CD4-positive, alpha-beta T cell treated with Interleukin-17A for 4 hours (primary cell): ENCODE data around the gene PHRF1.

ENCODE experiments used
- DNase-seq: peaks from one replicate; pipeline ENCODE4 v3.0.0-alpha.2; 2020; ENCODE audit warnings: mixed read lengths

PHRF1 gene

DNA sequence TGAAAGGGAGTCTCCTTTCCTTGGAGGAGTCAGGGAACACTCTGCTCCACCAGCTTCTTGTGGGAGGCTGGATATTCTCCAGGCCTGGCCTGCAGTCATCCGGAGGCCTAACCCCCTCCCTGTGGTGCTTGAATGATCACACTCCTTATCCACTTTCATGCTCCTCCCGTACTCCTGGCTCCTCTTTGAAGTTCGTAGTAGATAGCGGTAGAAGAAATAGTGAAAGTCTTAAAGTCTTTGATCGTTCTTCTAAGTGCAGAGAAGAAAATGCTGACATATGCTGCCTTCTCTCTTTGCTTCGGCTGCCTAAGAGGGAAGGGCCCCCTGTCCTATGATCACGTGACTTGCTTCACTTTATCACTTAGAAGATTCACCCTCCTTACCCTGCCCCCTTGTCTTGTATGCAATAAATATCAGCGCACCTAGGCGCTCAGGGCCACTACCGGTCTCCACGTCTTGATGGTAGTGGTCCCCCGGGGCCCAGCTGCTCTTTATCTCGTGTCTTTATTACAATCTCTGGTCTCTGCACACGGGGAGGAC lies 2.2 kb upstream of the PHRF1 start:
- peak; percentile 19 for DNase-seq

DNA sequence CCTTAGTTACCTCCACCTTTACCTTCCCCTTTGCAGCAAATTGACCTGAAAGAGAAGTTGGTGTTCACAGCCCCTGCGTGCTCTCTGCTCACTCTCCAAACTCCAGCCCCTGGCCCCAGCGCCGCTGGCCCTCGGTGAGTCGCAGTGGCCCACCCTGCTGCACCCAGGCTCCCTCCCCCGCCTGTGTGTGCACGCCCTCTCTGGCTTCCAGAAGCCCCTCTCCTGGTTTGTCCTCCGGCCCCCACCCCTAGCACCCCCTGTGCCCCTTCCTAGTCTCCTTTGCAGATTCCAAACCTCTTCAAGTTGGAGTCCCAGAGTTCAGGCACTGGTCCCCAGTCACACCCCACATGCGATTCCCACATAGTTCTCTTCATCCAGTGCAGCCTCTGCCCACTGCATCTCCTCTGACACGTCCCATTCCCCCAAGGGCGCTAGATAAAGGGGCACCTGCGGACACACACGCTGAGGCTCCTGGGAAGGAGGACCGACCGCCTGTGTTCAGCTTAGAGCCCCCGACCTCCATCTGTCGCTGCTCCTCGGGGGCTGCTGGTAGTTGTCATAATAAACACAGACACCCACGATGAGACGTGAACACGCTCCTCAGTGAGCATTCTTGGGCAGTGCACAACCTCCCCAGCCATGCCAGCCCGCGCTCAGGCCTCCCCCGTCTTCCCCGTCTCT lies 1.5 kb upstream of the PHRF1 start:
- no peak for DNase-seq

DNA sequence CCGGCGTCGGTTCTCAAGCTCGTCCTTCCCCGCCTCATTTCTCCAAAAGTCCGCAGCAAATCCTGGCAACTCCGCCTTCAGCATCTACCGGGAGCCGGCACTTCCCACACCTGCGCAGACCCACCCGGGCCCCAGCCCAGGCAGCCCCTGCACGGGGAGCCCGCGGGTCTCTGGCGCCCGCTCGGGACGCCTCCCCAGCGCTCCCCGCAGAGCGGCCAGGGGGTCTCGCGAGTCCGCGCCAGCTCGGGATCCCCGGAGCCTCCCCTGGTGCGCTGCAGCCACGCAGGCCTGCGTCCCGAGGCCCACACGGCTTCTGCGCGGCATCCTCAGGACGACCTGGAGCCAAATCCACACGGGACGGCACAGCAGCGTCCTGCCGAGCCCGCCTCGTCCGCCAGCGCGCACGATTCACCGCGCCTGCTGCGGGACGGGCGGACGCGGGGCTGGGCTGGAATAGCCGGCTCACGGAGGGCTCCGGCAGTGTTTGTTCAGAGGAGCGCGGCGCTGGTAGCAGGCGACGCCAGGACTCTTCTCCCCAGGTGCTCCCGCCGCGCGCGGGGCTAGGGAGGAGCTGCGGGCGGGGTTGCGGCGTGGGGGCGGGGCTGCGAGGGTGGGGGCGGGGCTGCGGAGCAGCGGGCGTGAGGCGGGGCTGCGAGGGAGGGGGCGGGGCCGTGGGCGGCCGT lies 816 bp upstream of the PHRF1 start:
- peak; percentile 40 for DNase-seq

DNA sequence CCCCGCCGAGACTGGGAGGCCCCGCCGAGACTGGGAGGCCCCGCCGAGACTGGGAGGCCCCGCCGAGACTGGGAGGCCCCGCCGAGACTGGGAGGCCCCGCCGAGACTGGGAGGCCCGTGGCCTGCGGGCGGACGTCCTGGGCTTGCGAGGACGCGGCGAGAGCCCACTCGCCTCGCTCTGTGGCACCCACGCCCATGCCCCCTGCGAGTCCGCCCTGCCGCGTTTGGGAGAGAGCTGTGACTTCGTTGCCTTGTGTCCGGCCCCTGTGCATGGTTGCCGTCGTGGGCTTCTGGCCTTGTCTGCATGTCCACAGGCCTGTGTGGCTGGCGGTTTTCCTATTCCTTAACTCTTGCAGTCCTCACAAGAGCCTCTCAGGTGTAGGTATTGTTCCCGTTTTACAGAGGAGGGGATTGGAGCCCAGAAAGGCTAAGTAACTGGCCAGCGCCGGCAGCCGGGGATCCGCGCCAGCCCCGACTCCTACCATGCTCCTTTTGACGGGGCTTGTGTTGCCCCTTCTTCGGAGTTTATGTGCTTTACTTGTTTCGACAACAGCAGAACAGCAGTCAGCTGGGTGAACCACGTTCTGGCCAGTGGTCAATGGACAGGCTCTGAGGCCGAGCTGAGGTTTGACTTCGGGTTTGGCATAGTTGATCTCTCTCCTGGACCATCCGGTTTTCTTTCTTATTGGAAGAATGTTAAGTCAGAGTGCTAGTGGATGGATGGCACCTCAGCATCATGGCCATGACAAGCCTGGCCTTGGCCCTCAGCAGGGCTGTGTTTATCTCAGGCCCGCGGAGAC lies 741 bp downstream of the PHRF1 start:
- no peak for DNase-seq

DNA sequence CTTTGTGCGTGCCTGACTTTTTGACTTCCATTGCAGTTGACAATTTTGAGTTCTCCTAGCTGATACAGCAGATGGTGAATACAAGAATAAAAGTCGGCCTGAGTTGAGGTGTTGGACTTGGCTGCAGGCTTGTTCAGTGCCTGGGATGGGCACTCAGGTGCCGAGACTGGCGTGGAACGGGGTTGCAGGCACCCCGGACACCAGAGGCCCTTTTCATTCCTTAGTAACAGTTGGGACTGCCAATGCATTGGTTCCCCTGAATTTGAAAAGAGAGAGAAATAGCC lies 1.3 kb downstream of the PHRF1 start:
- no peak for DNase-seq

DNA sequence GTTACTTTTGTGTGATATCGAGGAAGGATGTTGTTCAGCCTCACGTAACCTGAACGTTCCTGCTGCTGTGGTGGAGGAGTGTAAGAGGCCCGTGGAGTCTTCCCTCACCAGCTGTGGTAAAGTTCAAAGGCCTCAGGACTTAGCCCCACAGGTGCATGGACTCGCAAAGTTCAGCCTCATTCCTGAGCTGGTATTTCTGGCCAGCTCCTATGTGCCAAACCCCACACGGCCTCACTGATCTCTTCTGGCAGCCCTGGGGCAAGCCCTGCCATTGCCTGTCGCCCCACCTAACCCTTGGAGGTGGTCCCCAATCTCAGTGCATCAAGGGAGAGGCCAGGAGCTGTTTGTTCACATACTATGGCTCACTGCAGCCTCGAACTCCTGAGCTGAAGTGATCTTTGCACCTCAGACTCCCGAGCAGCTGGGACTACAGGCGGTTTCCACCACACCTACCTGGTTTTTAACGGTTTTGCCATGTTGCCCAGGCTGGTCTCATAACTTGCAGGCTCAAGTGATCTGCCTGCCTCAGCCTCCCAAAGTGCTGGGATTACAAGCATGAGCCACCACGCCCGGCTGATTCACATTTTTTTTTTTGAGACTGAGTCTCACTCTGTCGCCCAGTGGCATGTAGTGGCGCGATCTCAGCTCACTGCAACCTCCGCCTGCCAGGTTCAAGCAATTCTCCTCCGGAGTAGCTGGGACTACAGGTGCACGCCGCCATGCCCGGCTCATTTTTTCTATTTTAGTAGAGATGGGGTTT lies 2.2 kb downstream of the PHRF1 start:
- no peak for DNase-seq

DNA sequence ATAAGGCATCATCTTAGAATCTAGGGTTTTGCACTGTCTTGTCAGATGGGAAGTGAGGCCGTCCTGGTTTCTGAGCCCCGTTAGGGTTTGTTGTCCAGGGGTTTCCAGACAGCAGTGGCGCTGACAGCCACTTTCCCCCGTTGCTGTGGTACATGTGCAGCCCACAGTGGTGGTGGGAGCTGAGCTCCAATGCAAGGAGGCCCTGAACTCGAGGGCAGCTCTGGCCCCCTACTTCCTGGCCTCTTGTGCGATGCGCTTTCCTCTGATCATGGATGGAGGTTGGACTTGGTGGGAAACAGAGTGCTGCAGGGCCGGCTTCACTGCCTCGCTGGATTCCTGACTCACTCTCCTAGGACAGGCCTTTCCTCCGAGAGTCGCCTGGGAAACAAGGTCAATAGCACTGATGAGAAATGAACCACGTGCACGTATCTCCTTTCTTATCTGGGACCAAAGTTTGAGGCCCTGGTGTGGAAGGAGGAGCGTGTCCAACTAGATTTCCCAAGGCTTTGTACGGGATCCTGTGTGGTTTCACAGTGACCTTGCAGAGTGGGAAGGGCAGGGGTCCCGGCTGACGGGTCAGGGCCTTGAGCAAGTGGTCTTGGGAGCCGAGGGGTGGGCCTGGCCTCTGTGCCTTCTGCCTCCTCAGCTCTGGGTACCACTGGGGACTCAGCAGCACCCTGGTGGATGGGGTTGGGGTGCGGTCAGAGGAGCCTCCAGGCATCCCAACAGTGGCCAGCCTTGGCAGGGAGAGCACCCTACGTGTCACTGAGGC lies 3.7 kb downstream of the PHRF1 start:
- no peak for DNase-seq

DNA sequence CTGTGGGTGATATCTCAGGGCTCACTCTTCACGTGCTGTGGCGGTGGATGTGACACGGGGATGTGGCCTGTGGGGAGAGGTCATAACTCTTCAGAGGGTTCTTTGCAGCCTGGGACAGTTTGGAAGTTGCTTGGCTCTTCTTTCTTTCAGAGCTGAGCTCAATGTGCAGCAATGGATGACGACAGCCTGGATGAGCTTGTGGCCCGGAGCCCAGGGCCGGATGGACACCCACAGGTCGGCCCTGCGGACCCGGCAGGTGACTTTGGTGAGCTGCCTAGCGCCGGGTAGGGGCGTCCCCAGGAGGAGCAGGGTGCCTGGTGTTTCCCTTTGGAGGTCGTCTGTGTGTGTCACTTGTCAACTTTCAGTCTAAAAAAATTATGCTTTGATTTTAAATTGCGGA lies 5.1 kb downstream of the PHRF1 start:
- no peak for DNase-seq

DNA sequence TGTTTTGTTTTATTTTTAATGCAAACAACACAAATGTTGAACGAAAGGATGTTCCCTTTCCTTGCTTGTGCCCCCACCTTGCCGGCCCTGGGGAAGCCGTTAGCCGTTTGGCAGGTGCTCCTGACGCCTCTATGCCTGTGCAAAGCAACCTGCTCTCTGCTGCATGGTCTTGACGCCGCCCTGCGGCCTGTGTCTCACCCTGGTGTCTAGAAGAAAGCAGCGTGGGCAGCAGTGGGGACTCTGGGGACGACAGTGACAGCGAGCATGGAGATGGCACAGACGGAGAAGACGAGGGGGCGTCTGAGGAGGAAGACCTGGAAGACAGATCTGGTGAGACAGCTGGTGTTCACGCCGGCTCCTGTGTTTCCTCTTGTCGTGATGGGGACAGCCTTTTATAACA lies 5.5 kb downstream of the PHRF1 start:
- DNase-seq = no peak

DNA sequence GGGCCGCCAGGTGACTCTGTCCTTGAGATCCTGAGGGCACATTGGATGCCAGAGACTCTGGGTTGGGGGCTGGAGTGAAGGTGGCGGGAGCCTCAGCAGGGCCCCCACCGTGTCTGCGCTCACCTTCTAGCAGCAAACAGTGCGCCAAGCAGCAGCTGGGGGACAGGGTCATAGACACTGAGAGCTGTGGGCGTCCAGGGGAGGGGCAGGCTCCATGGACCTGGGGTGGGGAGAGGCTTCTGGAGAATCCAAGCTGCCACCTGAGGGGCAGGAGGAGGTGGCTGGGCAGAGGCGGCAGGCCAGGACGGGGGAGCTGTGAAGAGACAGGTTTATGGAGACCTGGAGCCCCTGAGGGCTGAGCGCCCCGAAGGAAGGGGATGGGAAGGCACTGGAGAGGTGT lies 8.0 kb downstream of the PHRF1 start:
- DNase-seq = no peak

DNA sequence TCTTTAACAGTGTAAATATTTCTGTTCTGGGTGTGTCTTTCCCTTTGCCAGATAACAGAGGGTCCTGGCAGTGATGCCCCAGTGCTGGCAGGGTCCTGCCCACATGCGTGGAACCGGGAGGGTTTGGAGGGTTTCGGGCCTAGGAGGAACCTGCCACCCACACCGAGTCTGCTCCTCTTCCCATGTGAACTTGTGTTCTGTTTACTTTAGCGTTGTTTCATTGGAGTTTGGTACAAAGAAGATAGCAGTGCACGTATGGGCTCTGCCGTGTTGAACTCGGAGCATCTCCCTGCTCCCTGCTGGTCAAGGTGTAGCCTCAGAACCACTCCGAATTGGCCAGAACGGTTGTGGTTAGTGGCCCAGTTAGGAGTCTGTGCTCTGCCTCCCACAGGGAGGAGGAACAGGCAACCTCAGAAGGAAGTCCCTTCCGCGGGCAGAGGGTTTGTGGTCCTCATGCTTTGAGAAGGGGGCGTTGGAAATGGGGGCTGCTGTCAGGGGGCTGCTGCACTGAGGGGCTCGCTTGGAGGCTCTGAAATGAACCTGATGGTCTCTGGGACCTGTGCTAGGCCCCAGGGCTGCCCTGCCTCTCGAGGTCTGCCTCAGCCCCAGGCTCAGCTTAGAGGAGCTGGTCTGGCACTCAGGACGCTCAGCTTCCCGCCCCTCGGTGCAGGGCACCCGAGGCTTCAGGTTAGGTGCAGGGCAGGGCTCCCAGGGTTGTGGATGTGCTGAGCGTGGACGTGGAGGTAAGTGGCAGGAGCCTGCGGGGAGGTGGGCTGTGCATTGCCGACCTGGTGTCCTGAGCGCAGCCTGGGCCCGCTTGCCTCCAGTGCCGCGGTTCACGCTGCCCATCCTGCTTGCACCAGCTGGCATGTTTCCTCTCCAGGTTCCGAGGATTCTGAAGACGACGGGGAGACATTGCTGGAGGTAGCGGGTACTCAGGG lies 10.4 kb downstream of the PHRF1 start:
- no peak for DNase-seq

DNA sequence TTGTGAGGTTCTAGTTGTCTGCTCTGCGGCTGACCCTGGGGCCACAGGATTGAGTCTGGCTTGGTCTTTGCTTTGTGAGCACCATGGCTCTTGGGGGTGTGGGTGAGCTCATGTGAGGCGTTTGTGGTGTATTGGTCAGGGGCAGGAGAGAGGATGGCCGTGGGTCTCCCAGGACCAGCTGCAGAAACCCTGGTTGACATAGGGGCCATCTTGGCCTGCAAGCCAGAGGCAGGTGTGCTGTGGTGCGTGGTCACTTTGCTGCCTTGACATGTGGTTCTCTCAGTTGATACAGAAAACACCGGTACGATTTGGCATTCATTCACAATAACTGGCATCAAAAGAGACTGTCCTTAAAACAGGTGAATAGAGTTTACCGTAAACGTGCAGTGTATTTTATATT lies 11.3 kb downstream of the PHRF1 start:
- peak; percentile 21 for DNase-seq

DNA sequence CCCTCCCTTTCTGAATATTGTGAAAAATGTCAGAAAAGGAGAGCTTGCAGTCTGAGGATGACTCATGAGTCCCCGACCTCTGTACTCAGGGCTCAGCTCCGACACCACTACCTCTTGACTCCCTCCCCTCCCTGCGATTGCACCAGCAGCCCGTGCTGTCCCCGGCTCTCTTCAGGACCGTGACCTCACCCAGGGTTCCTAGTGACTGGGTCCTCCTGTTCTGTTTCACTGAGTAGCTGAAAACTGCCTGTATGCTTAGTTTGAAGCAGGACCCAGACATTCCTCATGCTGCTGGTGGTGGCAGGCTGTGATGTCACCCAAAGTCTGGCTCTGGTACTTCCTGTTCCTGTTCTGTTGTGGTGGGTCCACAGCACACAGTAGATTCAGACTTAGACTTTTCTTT lies 11.7 kb downstream of the PHRF1 start:
- DNase-seq = peak; percentile 79

DNA sequence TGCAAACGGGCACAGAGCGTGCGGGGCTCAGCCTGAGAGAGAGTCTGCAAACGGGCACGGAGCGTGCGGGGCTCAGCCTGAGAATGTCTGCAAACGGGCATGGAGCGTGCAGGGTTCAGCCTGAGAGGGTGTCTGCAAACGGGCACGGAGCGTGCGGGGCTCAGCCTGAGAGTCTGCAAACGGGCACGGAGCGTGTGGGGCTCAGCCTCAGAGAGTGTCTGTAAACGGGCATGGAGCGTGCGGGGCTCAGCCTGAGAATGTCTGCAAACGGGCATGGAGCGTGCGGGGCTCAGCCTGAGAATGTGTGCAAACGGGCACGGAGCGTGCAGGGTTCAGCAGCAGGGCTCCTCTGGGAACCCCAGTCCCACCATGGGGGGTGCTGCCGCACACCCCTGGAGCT lies 13.5 kb downstream of the PHRF1 start:
- no peak for DNase-seq

DNA sequence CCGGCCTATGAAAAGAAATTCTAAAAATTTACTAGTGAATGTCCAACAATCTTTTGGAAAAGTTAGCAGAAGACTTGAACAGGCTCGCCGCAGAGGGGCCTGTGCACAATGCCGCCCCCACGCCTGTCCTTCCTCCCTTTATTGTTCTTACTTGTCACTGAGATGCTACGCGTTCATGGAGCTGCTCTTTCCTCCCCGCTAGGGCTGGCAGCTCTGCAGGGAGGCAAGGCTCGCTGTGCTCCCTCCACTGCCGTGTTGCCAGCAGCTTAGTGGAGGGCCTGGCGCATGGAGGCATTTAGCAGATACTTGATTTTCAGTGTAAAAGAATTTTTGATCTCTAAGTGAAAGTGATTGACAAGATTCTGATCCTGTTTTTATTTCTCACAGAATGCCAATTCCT lies 14.7 kb downstream of the PHRF1 start:
- DNase-seq = no peak

DNA sequence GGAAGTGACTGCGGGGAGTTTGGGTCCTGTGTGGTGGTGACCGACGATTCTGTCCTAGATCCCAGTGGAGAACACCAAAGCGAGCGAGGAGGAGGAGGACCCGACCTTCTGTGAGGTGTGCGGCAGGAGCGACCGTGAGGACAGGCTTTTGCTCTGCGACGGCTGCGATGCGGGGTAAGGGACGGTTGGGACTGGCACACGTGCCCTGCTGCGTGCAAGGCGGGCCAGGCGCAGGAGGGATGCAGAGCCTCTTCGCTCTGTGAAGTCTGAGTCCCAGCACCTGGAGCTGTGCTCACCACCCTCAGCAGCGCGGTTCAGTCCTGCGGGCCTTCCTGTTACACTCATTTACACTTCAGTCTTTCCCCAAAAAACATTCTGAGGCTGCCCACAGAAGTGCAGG lies 16.2 kb downstream of the PHRF1 start:
- no peak for DNase-seq

DNA sequence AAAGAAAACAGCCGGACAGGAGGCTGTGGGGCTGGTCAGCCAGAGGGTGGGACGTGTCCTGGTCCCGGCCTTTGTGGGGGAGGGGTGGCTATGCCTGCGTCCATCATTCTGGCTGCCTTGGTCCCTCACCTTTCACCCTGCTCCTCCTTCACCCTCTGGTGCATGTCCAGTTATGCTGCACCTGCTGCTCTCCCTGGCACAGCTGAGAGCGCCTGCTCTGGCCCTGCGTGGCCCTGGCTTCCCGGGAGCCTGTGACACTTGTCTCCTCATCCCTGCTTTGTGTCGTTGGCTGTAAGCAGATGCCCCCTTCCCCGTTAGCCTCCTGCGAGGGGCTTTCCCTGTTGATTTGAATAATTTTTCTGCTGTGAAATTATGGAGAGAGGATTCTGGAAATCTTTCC lies 16.6 kb downstream of the PHRF1 start:
- no peak for DNase-seq

DNA sequence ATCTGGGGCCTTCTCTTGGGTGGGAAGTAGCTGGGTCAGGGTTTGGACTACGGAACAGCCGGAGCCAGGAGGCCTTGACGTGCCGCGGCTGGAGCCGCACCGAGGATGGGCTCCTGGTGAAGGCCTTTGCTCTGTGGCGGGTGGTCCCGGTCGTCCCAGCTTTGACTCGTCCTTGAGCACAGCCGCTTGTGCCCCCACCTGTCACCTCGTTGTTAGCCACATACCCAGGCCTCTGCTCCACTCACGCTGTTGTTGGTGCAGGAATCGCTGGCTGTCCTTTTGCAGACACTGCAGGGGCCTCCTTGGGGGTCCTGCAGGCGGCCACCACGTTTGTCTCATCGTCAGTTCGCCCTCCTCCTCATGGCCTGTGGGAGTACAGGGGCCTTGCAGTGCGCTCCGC lies 17.1 kb downstream of the PHRF1 start:
- no peak for DNase-seq

DNA sequence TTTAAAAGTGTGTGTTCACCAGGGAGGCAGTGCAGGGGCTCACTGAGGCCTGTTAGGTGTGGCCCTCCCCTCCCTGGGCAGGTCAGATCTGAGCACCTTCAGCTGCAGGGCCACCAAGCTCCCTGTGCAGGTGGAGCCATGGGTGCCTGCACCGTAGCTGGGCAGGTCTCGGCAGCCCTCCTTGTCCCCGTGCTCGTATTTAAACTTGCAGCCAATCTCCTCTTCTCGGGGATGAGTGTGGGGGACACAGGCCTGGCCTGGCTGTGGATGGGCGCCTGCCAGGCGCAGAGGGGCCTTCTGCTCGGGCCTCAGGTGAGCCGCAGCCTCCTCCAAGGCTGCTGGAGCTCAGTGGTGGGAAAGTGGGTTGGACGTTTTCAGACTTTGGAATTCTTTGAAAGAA lies 19.1 kb downstream of the PHRF1 start:
- no peak for DNase-seq

DNA sequence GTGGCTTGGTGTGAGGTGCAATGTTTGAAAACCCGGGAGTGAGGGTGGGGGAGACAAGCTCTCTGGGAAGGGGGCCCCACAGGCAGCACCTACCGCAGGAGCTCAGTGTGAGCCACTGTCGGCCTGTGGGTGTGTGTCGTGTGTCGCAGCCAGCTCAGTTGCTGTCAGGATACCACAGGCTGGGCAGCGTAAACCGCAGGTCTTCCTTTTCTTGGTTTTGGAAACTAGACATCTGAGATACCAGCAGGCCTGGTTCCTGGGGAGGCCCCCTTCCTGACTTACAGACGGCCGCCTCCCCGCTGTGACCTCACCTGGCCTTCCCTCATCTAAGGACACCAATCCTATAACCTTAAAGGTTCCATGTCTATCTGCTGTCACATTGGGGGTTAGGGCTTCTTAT lies 20.1 kb downstream of the PHRF1 start:
- DNase-seq = no peak

DNA sequence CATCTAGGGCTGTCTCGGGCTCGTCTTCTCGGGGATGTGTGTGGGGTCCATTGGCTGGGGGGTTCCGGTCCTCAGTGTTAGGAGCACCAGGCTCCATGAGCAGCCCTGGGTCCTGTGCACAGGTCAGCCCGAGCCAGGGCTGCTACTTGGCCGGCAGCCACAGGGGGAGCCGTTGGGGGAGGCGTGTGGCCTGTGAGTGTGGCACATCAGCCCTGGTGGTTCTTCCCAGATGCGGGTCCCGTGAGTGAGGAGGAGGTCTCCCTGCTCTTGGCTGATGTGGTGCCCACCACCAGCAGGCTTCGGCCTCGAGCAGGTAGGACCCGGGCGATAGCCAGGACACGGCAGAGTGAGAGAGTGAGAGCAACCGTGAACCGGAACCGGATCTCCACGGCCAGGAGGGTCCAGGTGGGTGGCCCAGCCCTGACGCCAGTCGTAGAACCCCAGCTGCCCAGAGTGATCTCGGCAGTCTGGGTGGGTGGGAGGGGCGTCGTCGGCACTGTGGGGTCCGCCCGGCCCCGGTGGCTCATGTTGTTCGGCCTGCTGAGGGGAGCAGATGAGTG lies 21.0 kb downstream of the PHRF1 start:
- DNase-seq = no peak
